ENCODE results near the gene CDC42EP5.

- no peak for TF ChIP-seq CTCF (conservative IDR thresholded peaks at IDR 0.05)
- TF ChIP-seq ZFX (IDR thresholded peaks at IDR 0.05), result no peak
Measured at GRCh38 chr19:54424201-54424600, 48.9 kb downstream of the CDC42EP5 start.
